Brain pericyte (primary cell): ENCODE results near the gene ATP11A.
"Not testable (repeated sequence)": the region's sequence is repeated elsewhere in the genome, so short reads cannot be mapped to it uniquely, and the experiment has no call there.

ENCODE experiments used
- DNase-seq: peaks from one replicate; pipeline ENCODE4 v3.0.0-alpha.2; 2012; ENCODE audit warnings: low read depth, low spot score

Gene ATP11A

GRCh38 chr13:112795277-112795676, 105.4 kb downstream of the ATP11A start:
- no peak for DNase-seq

- no peak for DNase-seq
Measured at GRCh38 chr13:112796190-112796915, 106.5 kb downstream of the ATP11A start.

- DNase-seq, result no peak
Measured at GRCh38 chr13:112799394-112799793, 109.6 kb downstream of the ATP11A start.

GRCh38 chr13:112800057-112800456, 110.2 kb downstream of the ATP11A start:
- no peak for DNase-seq

- DNase-seq, result not testable (repeated sequence)
Measured at GRCh38 chr13:112800807-112801206, 111.0 kb downstream of the ATP11A start.

- no peak for DNase-seq
Measured at GRCh38 chr13:112802802-112803195, 113.0 kb downstream of the ATP11A start.

- DNase-seq, result no peak
Measured at GRCh38 chr13:112803422-112803821, 113.6 kb downstream of the ATP11A start.

- DNase-seq, result no peak
Measured at GRCh38 chr13:112804374-112804773, 114.5 kb downstream of the ATP11A start.

- DNase-seq, result no peak
Measured at GRCh38 chr13:112806739-112807652, 117.2 kb downstream of the ATP11A start.

GRCh38 chr13:112807653-112808376, 118.0 kb downstream of the ATP11A start:
- no peak for DNase-seq

GRCh38 chr13:112808377-112809140, 118.7 kb downstream of the ATP11A start:
- DNase-seq, result no peak

- no peak for DNase-seq
Measured at GRCh38 chr13:112809332-112810315, 119.8 kb downstream of the ATP11A start.

GRCh38 chr13:112810608-112811007, 120.8 kb downstream of the ATP11A start:
- DNase-seq, result no peak

GRCh38 chr13:112812306-112813055, 122.6 kb downstream of the ATP11A start:
- no peak for DNase-seq

GRCh38 chr13:112813552-112813951, 123.7 kb downstream of the ATP11A start:
- DNase-seq, result no peak

- DNase-seq, result no peak
Measured at GRCh38 chr13:112814905-112815585, 125.2 kb downstream of the ATP11A start.

- DNase-seq, result no peak
Measured at GRCh38 chr13:112815871-112816270, 126.0 kb downstream of the ATP11A start.

- DNase-seq, result no peak
Measured at GRCh38 chr13:112818040-112818697, 128.3 kb downstream of the ATP11A start.
